ENCODE data around the gene SPATA12.
"Not testable (repeated sequence)": the region's sequence is repeated elsewhere in the genome, so short reads cannot be mapped to it uniquely, and the experiment has no call there.

Gene SPATA12

DNA sequence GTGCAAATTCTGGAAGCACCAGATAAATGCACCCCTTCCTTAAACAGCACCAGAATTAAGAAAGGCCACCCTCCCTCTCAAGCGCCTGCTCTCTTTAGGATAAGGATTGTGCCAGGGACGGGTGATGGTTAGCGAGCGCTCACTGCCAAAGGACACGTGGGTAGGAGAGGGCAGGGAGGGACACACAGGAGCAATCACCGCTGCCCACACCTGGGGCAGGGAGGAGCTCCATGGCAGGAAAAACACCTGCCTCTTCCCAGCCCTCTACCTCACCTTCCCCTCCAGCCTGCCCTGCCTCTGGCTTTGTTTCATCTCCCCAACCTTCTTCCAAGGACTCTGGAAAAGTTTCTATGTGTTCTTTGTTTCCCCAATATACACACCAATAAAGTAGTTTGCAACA, 7.3 kb upstream of the SPATA12 start:
- no peak for DNase-seq

GRCh38 chr3:57057351-57057750, 3.1 kb upstream of the SPATA12 start:
- DNase-seq, result no peak

DNA sequence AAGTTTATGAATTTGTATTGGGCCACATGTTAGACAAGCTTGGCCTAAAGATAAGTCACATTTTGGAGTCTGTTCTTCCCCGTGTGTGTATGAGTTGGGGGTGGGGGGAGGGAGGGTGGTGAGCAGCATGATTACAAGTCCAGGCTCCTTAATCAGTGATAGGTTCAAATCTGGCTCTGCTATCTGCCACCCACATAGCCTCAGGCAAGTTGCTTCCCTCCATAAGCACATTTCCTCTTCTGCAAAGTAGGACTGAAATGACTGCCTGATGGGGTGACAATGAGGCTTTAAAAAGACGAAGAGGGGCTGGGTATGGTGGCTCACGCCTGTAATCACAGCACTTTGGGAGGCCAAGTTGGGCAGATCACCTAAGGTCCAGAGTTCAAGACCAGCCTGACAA, 1.1 kb upstream of the SPATA12 start:
- DNase-seq, result no peak

DNA sequence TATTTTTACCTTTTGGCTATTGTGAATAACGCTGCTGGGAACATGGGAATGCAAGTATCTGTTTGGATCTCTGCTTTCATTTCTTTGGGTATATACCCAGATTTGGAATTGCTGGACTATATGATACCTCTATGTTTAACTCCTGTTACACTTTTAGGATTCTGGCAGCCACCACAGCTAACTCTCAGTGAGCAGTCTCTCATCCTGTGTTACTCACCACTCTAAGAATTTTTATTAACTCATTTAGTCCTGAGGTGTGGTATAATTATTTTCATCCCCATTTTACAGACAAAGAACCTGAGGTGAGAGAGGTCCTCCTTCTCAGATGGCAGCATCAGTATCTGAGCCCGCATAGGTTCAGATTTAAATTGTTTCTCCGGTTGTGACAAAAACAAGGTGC, 1.1 kb downstream of the SPATA12 start:
- no peak for DNase-seq

GRCh38 chr3:57062101-57062631, 1.7 kb downstream of the SPATA12 start:
- no peak for DNase-seq

GRCh38 chr3:57063032-57063431, 2.6 kb downstream of the SPATA12 start:
- no peak for DNase-seq

DNA sequence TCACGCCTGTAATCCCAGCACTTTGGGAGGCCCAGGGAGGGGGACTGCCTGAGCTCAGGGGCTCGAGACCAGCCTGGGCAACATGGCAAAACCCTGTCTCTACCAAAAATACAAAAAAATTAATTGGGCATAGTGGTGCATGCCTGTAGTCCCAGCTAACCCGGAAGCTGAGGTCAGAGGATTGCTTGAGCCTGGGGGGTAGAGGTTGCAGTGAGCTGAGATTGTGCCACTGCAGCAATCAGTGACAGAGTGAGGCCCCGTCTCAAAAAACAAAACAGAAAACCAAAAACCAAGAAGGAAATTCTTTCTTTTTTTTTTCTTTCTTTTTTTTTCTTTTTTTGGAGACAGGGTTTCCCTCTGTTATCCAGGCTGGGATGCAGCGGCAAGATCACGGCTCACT, 3.5 kb downstream of the SPATA12 start:
- no peak for DNase-seq

DNA sequence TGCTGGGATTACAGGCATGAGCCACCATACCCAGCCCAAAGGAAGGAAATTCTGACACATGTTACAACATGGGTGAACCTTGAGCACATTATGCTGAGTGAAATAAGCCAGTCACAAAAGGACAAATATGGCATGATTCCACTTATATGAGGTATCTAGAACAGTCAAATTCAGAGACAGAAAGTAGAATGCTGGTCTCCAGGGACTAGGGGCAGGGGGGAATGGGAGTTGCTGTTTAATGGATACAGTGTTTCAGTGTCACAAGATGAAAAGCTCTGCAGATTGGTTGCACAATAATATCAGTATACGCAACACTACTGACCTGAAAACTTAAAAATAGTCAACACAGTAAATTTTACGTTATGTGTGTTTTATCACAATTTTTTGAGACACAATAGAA, 4.1 kb downstream of the SPATA12 start:
- DNase-seq, result no peak

- no peak for DNase-seq
These were observed 5.1 kb downstream of the SPATA12 start for GRCh38 chr3:57065588-57065987.

DNA sequence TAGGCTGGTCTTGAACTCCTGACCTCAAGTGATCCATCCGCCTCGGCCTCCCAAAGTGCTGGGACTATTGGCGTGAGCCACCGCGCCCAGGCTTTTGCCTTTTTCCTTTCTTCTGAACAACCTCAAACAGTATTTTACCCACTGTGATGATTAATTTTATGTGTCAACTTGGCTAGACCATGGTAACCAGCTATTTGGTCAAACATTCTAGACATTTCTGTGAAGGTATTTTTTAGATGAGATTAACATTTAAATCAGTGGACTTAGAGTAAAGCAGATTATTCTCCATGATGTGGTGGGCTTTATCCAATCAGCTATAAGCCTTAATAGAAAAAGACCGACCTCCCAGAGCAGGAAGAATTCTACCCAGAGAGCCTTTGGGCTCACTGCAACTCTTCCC, 6.0 kb downstream of the SPATA12 start:
- no peak for DNase-seq

DNA sequence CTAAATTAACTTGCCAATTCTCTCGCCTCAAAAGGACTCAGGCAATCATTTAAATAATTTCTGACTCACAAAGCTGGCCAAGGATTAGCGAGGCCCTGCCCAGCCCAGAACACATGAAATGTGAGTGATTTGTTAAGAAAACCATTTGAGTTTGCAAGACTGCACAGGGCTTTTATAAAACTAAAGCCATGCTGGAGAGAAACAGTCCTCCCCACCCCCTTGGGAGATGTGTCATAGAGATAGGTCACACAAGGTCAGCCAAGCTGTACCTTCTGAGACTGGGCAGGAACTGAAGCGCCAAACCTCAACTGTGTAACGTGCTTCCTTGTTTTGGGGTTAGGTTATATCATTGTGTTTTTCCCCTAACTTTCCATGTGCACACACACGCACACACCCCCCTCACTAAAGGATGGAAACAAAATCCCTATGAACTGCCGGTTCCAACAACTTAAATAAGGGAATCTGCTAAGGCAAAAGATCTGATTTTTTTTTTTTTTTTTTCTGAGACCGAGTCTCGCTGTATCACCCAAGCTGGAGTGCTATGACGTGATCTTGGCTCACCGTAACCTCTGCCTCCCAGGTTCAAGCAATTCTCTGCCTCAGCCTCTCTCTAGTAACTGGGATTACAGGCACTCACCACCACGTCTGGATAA, 8.1 kb downstream of the SPATA12 start:
- DNase-seq, result peak; percentile 89

- no peak for DNase-seq
These were observed 9.0 kb downstream of the SPATA12 start for GRCh38 chr3:57069503-57069902.

DNA sequence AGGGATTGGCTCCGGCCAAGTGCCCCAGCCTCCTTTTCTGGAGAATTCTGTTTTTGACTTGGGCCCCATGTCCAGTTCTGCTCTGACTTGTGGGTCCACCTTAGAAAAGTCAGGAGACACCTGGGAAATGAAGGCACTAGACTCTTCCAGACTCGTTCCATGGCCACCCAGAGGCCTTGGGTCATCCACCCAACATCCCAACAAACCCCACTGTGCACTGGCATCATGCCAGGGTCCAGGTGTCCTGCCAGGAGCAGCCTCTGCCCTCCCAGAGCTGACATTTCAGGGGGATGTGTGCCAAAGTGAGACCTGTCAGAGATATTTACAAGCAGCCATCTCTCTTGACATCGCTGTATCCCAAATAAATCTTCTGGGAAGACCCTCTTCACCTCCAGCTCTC, 13.2 kb downstream of the SPATA12 start:
- DNase-seq, result no peak

GRCh38 chr3:57074135-57074534, 13.7 kb downstream of the SPATA12 start:
- no peak for DNase-seq

- DNase-seq, result no peak
These were observed 16.0 kb downstream of the SPATA12 start for GRCh38 chr3:57076422-57076951.

DNA sequence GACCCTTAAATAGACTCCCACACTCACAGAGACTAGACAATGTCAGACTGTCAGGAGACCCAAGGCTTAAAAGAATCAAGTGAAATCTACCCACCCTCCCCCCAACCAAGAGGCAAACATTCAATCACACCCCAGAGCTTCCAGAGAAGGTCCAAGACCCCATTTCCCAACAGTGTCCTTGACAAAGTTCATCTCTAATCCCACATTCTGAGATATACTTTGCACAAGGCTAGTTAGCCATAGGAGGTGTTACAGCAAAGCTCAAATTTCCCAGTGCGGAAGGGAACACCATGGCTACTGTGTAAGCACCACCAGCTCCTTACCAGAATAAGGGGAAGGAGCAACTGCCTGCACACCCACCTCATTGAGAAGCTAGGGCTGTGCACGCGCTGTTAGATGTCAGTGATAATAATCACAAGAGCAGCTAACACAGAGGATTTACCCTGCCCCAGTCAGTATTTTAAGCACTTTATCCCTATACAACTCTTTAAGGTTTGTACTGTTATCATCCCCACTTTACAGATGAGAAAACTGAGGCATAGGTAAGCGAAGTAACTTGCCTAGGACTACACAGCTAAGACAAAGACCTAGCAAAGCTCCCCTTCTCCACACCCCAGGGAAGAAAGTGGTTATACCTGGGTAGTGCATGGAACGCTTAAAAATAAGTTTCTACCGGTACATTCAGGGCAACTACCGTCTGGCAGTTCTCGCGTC, 17.3 kb downstream of the SPATA12 start:
- DNase-seq, result no peak

DNA sequence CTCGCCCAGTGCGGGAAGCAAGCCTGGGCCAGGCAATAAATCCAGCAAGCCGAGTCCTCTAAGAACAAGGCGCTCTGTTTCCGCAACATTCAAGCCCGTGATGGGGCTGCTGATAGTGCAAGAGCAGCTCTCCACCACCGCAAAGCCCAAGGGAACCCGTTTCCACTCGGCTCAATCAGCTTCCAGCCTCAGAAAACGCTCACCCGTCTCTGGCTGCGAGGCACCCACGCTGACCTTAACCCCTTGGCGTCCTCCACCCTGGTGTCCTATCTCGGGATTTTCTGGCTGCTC, 17.8 kb downstream of the SPATA12 start:
- DNase-seq, result peak; percentile 60

GRCh38 chr3:57078635-57079473, 18.4 kb downstream of the SPATA12 start:
- DNase-seq, result peak; percentile 45

DNA sequence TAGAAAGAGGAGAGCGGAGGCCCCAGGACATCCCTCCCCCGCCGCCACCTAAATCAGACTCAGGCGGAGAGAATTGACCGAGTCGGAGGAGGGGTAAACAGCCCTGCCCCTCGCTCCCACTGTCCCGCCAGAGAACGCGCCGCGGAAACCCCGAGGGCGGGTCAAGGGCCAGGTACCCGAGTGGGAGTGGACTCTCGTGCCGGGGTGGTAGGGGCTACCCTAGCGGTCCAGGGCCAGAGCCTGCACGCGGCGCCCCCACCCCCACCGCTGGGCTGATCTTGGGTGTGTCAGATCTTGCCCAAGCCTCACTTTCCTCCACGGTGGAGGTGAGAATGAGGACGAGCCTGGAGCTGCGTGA, 19.0 kb downstream of the SPATA12 start:
- DNase-seq, result no peak

DNA sequence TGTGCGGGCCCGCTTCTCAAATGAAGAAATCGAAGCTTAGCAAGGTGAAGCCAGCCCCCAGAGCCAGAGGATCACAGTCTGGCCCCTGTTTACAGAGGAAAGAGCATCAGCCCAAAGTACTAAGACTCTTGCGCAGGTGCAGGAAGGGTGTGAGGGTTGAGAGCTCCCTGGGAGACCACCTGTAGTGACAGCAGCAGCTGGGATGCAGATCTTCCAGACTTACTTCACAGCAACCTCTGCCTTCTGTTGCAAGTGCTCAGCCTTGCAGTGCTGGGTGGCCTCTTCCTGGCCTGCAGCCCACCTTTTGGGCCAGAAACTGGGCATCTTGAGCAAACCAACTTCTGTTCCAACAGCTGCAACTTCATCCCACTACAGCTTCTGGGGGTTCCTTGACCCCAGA, 19.7 kb downstream of the SPATA12 start:
- no peak for DNase-seq

DNA sequence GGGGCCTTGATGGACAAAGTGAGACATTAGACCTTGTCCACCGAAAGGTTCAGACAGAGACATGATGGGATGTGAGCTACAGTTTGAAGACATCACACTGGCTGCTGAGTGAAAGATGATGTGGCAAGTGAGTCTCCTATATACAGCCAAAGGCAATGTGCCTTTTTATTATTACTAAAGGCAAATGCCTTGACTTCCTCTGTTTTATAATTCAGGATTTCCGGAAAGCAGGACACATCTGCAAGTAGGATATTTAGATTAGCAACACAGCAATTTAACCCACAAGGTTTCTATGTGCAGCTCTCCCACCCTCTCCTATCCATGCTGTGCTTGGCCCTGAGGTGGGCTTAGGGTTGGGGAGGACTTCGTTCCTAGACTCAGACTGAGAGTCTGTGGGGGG, 20.7 kb downstream of the SPATA12 start:
- DNase-seq, result no peak

DNA sequence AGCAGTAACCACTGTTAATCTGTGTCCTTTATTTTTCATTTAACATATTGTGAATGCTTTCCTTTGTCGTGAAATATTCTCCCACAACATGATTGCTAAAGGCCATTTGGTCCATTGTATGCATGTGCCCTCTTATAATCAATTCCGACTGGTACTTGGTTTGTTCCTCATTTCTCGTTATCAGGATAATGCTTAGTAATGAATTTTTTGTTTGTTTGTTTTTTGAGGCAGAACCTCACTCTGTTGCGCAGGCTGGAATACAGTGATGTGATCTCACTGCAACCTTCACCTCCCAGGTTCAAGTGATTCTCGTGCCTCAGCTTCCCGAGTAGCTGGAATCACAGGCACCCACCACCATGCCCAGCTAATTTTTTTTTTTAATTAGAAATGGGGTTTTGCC, 22.0 kb downstream of the SPATA12 start:
- DNase-seq, result no peak

GRCh38 chr3:57083266-57083995, 23.0 kb downstream of the SPATA12 start:
- DNase-seq, result not testable (repeated sequence)
